HG02884 (cell line): Measurements from ENCODE around the gene TLE2.
A peak's percentile ranks its signal among the peaks of the same experiment; 100 is the strongest.
"Not testable (repeated sequence)": the region's sequence is repeated elsewhere in the genome, so short reads cannot be mapped to it uniquely, and the experiment has no call there.

Experiments used
- ATAC-seq: cut with Tn5 transposase; IDR thresholded peaks from one replicate; pipeline ENCODE4 v1.9.1; 2021; ENCODE audit warnings: mild to moderate bottlenecking, moderate library complexity; ENCODE audit not compliant: unreplicated experiment

Gene TLE2

DNA sequence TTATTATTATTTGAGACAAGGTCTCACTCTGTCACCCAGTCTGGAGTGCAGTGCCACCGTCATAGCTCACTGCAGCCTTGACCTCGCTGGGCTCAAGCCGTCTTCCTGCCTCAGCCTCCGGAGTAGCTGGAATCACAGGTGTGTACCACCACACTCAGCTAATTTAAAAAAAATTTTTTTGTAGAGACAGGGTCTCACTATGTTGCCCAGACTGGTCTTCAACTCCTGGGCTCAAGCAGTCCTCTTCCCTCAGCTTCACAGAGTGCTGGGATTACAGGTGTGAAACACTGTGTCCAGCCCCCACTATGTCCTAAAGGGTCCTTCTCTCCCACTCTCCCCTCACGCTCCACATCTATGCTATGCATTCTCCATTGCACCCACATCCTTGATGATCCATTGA, 9.1 kb upstream of the TLE2 start:
- ATAC-seq = no peak

DNA sequence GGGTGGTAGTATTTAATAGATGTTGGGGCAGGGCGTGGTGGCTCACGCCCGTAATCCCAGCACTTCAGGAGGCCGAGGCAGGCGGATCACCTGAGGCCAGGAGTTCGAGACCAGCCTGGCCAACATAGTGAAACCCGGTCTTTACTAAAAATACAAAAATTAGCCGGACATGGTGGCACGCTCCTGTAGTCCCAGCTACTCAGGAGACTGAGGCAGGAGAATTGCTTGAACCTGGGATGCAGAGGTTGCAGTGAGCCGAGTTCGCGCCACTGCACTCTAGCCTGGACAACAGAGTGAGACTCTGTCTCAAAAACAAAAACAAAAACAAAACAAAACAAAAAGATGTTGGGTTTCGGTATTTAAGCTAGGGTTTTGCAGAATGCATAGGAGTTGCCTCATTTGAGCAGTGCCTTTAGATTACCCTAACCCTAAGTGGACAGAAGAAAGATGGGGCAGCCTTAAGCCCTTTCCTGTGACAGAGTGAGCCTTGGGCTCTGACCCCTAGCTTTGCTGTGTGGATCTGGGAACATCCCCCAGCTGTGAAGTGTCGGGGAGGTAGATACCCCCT, 8.0 kb upstream of the TLE2 start:
- not testable (repeated sequence) for ATAC-seq

DNA sequence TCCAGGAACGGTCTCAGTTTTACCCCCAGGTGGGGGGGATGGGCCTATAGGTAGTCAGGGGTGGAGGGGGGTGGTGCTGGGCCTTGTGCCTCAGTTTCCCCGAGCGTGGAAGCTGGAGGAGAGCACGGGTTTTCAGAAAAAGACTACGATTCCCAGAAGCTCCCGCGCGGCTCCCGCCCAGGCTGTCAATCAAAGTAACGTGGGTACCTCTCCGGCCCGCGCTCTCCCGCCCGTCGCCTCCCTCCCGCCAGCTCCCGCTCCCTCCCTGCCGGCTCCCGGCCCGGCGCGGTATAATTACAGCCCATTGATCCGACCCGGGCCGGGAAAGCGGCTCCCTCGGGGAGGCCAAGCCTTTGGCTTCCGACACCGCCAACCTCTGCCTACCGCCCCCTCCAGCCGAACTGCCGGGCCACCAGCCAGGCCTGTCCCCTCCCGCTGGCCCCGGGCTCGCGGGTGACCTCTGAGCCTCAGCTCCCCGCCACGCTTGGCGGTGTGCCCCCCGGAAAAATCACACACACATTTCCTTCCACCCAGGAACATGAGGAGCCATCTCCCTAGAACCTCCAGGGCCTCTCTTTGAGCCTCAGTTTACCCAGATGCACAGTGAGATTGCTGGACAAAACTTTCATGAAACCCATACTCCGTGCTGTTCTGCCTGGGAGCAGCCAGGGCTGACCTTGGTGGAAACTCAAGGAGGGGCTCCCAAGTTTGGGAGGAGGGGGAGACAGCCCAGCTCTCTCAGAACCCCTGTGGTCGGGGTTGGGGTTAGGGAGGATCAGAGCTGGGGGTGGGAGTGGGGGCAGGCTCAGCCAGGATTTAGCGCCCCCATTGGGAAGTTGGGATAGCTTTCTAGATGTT, 7.3 kb upstream of the TLE2 start:
- no peak for ATAC-seq

DNA sequence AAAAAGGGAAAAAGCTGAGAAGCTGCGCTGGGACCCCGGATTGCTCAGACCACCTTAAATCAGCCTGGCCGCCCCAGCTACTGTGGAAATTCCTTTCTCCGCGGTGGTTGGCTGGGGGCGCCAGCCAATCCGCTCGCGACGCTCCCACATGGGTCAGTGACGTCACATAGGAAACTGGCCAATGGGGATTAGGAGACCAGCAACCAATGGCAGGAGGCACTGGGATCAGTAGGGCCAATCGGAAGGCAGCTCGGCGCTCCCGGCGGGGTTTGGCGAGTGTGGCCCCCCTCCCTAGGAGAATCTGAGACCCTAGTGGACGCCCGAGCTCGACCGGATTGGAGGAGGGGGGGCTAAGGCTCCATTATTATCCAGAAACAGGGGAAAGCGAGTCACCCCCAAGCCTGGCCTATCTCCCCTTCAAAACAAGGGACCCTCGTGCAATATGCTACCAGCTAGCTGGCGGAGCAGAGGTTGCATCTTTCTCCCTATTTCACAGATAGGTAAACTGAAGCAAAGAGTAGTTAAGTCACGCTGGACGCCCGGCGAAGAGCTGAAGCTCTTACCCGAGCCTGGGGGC, 6.5 kb upstream of the TLE2 start:
- ATAC-seq = peak; percentile 75

DNA sequence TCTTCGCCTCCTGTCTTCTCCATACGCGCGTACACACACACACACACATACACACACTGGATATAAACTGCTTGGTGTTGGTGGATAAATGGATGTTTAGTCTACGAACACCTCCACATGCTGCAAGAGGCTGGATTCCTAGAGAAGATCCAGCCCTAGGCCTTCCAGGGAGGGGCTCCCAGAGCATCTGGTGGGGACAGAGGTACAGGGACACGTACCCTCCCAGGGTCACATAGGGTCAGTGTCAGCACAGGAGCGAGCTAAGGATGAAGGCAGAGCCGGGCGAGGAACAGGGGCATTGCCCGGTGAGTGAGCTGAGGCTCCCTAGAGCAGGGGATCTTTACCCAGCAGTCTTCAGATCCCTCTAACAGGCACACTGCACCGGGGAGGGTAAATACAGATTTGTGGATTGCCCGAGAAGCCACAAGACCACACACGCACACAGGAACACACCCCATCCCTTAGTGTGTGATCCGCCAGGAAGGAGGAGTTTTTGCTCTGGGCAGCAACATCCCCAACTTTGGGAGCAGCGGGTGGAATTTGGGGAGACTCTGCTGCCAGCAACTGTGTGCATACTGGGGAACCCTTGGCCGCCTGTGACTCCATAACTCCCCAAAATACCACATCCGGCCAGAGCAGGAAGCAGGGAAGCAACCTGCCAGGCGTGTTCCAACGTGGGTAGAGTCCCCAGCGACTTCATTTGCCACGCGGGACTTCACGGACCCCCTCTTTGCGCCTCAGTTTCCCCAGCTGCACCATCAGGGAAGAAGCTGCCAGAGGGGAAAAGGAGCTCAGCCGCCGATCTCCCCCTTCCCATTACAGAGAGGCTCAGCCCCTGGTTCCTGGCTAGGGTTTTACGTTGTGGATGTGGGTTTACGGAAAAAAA, 5.8 kb upstream of the TLE2 start:
- ATAC-seq = no peak

DNA sequence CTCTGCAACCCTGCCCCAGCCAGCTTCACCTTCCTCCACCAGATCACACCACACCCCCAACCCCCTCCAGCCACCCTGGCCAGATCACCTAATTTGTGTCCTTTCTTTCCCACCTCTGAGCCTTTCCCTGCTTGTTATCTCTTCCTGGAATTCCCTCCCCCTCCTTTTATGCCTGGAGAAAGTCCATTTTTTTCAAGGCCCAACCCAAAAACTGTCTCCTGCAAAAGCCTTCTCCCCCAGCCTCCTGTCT, 5.3 kb upstream of the TLE2 start:
- no peak for ATAC-seq

DNA sequence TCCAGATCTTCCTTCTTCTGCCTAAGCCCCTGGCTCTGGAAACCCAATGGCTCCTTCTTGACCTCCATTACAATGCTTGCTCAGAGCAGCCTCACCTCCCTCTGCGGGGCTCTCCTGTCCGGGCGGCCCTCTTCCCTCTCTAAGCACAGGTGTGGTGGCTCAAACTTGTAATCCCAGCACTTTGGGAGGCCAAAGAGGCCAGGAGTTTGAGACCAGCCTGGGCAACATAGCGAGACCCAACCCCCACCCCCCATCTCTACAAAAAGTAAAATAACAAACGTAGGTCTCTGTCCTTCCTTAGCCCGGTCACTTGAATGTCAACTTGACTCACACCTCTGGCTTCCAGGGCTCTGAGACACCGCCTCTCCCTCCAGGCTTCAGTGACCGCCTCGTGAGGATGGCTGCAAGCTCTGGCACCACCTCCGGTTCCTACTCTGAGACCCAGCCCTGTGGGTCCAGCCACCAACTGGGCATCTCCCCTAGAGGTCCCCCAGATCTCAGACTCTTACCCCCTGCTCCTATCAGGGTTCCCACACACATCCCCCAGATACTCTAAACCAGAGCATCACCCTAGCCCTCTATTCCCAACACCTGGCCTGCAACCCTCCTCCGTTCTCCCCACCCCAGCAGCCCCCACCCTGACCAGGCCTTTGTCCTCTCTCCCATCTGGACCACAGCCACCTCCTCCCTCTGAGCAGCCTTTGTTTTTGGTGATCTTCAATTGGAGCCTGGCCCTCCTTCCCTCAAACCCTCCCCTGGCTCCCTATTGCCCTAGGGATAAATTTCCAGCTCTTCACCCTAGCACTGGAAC, 4.7 kb upstream of the TLE2 start:
- no peak for ATAC-seq

DNA sequence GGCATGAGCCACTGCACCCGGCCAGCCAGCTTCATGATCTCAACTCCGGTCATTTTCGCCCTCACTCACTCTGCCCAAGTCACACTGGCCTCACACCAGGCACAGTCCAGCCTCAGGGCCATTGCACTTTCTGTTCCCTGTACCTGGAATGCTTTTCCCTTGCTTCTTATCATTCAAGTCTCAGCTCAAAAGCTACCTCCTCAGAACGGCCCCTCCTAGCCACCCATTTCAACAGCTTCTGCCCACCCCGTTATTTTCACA, 2.5 kb upstream of the TLE2 start:
- no peak for ATAC-seq

DNA sequence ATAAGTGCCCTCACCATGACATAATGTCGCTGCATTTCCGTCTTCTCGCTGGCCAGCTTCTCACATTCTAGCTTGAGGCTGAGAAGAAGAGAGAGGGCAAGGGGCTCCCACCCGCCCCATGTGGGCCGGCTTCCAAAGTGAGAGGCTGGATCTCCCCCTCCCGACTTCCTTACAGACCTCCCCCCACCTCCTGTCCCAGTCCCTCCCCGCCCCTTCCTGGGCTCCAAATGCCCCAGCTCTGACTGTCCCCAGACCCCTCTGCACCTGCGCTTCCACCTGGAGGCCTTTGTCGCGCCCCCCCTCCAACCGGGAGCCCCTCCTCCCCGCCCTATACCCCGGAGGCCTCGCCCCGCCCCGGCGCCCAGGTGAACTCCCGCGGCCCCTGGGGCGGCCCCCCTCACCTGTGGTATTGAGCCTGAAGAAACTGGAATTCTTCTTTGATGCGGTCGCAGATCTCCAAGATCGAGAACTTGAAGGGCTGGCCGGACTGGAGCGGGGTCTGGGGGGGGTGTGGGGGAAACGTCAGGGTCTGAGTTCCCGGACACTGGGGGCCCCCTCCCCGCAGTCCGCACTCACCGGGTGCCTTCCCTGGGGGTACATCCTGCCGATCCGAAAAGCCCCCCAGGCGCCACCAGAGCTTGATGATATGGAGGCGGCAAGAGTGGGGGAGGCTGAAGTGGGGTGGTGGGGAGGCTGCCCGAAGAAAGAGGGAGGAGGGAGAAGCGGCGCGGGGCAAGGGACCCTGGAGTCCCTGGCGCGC, 595 bp downstream of the TLE2 start:
- ATAC-seq = no peak

DNA sequence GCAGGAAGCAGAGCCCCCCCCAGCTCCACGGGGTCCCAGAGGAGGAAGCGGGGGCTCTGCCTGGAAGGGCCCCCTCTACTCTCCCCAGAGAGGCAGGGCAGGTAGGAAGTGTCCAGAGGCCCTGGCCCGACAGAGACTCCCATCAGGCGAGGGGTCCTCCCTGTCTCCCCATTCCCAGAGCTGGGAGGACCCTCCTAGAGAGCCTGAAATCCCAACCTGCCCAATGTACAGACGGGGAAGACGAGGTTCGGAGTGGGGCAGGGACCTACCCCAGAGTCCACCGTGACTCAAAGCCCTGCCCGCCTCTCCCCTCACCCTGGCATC, 1.1 kb downstream of the TLE2 start:
- no peak for ATAC-seq

DNA sequence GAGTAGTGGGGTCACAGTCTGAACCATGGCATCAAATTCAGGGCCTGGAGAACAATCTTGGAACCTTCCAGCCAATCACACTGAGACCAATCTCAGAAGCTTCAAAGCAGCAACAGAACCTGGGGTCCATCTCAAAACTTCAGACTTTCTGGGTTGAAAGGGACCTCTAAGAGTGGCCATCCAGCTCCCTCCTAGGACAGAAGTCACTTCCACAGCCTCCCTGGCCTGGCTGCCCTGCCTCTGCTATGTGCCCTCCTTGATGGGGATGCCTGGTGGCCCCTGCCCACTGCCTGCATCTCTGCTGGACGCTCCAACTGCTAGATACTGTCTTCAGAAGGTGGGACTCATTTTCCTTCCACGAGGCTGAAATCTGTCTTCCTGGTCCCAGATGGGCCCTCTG, 1.8 kb downstream of the TLE2 start:
- no peak for ATAC-seq

DNA sequence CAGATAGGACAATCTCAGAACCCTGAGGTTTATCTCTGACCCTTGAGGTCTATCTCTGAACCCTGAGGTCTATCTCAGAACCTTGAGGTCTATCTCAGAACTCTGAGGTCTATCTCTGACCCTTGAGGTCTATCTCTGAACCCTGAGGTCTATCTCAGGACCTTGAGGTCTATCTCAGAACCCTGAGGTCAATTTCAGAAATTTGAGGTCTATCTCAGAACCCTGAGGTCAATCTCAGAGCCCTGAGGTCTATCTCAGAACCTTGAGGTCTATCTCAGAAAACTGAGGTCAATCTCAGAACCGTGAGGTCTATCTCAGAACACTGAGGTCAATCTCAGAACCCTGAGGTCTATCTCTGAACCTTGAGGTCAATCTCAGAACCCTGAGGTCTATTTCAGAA, 2.3 kb downstream of the TLE2 start:
- no peak for ATAC-seq

DNA sequence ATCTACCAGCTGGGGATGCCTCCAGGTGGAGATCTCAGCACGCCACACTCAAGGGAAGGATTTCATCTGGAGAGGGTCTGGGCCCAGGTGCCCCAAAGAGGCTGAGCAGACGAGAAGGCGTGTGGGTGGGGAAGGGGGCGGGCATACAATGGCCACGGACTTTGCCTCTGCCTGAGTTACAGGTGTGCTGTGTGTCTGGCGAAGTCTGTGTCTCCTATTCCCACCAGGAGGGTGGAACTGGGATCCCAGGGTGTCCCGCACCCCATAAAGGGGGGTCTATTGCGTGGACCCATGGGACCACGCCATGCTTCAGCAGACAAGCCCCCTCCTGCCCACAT, 3.6 kb downstream of the TLE2 start:
- no peak for ATAC-seq

DNA sequence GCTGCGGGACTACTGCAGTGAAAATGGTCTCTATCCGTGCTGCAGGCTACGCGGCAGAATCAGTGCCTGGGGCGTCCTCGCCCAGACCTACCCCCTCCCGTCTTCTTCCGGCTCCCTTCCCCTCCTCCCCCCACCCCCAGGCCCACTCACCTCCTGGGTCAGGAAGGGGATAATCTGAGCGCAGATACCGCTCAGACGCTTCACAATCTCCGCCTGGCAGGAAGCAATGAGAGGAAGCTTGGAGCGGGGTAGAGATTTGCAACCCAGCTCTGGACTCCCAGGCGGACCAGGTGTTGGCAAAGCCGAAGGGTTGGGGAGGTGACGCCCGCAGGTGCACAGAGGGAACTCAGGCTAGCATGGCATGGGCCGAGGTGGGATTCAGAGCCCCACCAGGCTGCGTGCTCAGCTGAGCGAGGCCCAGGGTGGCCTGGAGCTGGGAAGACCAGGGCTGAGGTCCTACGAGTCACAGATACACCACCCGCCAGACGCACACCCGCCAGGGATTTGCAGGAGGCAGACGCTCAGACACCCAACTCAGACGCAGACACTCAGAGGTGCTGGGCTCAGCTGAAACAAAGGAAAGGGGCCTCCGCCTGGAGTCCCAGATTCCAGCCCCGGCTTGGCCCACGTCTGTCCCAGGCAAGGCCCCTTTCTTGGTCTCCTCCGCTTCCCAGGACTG, 4.1 kb downstream of the TLE2 start:
- no peak for ATAC-seq

DNA sequence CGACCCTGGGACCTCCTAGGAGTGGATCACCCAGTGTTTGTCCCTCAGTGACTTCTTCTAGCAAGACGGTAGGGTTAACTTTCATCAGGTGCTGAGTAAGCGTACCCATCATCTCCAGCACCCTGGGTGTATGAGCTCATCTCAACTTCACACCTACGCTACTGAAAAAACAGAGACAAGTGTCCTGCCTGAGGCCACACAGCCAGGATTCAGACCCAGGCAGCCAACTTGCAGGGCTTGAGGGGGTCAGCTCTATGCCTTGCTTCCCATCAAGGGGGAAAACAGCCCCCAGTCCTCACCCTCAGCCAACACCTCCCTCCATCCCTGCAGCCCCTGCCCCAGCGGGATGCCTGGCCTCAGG, 4.6 kb downstream of the TLE2 start:
- no peak for ATAC-seq

DNA sequence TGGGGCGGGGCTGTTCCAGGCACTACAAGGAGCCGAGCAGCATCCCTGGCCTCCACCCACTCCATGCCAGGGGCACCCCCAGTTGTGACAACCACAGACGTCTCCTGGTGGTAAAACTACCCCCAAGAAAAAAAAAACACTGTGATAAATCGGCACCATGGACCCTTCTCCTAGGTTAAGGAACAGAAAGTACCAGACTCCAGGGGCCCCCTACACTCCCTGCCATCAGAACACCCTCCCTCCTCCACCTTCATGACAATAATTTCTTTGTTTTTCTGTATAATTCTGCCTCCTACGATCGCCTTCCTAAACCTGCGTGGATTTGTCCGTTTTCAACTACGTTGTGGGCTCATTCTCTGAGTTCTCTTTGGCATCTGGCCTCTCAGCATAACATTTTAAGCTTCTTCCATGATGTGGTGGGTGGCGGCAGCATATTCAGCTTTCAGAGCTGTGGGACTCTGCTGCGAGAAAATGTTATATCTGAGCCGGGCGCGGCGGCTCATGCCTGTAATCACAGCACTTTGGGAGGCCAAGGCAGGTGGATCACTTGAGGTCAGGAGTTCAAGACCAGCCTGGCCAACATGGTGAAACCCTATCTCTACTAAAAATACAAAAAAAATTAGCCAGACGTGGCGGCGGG, 8.6 kb downstream of the TLE2 start:
- no peak for ATAC-seq

DNA sequence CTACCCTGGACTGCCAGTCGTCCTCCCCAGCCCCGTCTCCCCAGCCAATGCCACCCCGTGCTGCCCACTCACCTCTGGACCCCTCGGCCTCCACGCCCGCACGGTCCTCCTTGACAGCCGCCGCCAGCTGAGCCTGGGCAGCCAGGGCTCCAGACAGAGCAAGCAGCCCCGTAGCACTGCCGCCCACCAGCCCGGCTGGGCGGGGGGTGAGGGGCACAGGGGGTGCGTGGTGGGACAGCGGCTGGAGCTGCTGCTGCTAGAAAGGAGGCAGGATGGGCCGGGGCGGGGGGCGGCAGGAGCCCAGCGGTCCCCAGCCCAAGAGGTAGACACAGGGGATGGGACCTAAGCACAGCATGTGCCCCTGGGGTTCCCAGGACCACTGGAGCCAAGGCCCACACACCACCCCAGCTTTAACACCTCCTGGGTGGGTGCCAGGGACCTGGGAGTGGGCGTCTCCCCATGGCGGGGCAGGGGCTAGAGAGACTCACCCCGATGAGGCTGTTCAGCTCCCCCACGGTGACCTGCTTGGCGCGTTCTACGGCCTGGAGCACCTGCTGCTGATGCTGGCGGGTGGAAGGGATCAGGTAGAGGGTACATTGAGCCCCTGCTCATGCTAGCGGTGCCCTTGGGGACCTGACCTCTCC, 9.7 kb downstream of the TLE2 start:
- no peak for ATAC-seq

DNA sequence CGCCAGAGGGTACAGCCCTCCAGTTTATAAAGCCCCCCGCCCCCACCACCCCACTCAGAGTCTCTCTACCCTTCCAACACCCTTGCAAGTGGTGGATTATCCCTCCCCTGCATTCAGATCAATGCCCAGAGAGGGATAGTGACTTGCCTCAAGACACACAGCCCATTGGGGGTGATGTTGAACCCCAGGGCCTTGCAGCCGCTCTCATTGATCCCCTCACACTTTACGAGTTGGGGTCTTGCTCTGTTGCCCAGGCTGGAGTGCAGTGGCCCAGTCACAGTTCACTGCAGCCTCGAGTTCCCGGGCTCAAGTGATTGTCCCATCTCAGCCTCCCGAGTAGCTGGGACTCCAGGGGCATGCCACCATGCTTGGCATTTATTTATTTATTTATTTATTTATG, 11.2 kb downstream of the TLE2 start:
- no peak for ATAC-seq
